KG1 (cell line): ENCODE measurements around the gene SSPN.

Experiments
- DNase-seq: peaks from one replicate; lab custom pipeline; 2025; lab: John Stamatoyannopoulos, UW

Gene SSPN

GRCh38 chr12:26195250-26195640, at the start of gene SSPN:
SSPN (plus strand) TSS chr12:26195573; CDS start chr12:26195673, 100 bp downstream.
- peak; percentile 65 for DNase-seq

- no peak for DNase-seq
These were observed 47.1 kb upstream of the SSPN start for GRCh38 chr12:26148291-26148690.

GRCh38 chr12:26149968-26150500, 45.3 kb upstream of the SSPN start:
- DNase-seq: peak; percentile 67

GRCh38 chr12:26150736-26151450, 44.5 kb upstream of the SSPN start:
- no peak for DNase-seq

- no peak for DNase-seq
These were observed 42.8 kb upstream of the SSPN start for GRCh38 chr12:26152507-26153102.

GRCh38 chr12:26153421-26154154, 41.8 kb upstream of the SSPN start:
- DNase-seq: no peak

- peak; percentile 37 for DNase-seq
These were observed 39.0 kb upstream of the SSPN start for GRCh38 chr12:26156201-26156871.

- no peak for DNase-seq
These were observed 38.4 kb upstream of the SSPN start for GRCh38 chr12:26157001-26157400.

- DNase-seq: no peak
These were observed 37.2 kb upstream of the SSPN start for GRCh38 chr12:26158078-26158764.

GRCh38 chr12:26162174-26162573, 33.2 kb upstream of the SSPN start:
- no peak for DNase-seq

- no peak for DNase-seq
These were observed 32.5 kb upstream of the SSPN start for GRCh38 chr12:26162905-26163304.

- DNase-seq: no peak
These were observed 31.3 kb upstream of the SSPN start for GRCh38 chr12:26164118-26164517.

- DNase-seq: no peak
These were observed 23.4 kb upstream of the SSPN start for GRCh38 chr12:26172013-26172412.

GRCh38 chr12:26172539-26172938, 22.8 kb upstream of the SSPN start:
- no peak for DNase-seq

GRCh38 chr12:26172946-26173552, 22.3 kb upstream of the SSPN start:
- no peak for DNase-seq

GRCh38 chr12:26176725-26177124, 18.6 kb upstream of the SSPN start:
- no peak for DNase-seq

GRCh38 chr12:26177283-26177682, 18.1 kb upstream of the SSPN start:
- no peak for DNase-seq

- DNase-seq: no peak
These were observed 15.5 kb upstream of the SSPN start for GRCh38 chr12:26179826-26180225.

GRCh38 chr12:26182377-26182776, 13.0 kb upstream of the SSPN start:
- DNase-seq: no peak

GRCh38 chr12:26185532-26186320, 9.6 kb upstream of the SSPN start:
- DNase-seq: no peak
